ENCODE data around the gene MYH7B.

MYH7B gene

GRCh38 chr20:34977365-34978091 is 21.9 kb downstream of the MYH7B start:
- no peak for DNase-seq (ENCODE audit: low spot score)

- DNase-seq (ENCODE audit: low spot score): no peak
Observed at GRCh38 chr20:34978092-34978744, 22.6 kb downstream of the MYH7B start.

- DNase-seq (ENCODE audit: low spot score): no peak
Observed at GRCh38 chr20:34979366-34980153, 23.9 kb downstream of the MYH7B start.

GRCh38 chr20:34980543-34981233 is 25.0 kb downstream of the MYH7B start:
- no peak for DNase-seq (ENCODE audit: low spot score)

- DNase-seq (ENCODE audit: low spot score): no peak
Observed at GRCh38 chr20:34982270-34983088, 26.8 kb downstream of the MYH7B start.

GRCh38 chr20:34983089-34983820 is 27.6 kb downstream of the MYH7B start:
- DNase-seq (ENCODE audit: low spot score): no peak

GRCh38 chr20:34983995-34984735 is 28.5 kb downstream of the MYH7B start:
- no peak for DNase-seq (ENCODE audit: low spot score)

GRCh38 chr20:34984756-34985261 is 29.1 kb downstream of the MYH7B start:
- DNase-seq (ENCODE audit: low spot score): no peak

- no peak for DNase-seq (ENCODE audit: low spot score)
Observed at GRCh38 chr20:34985461-34986310, 30.0 kb downstream of the MYH7B start.

GRCh38 chr20:34986311-34987287 is 30.9 kb downstream of the MYH7B start:
- no peak for DNase-seq (ENCODE audit: low spot score)

- no peak for DNase-seq (ENCODE audit: low spot score)
Observed at GRCh38 chr20:34987288-34988190, 31.9 kb downstream of the MYH7B start.

GRCh38 chr20:34988191-34988540 is 32.5 kb downstream of the MYH7B start:
- no peak for DNase-seq (ENCODE audit: low spot score)

GRCh38 chr20:34989118-34989517 is 33.5 kb downstream of the MYH7B start:
- no peak for DNase-seq (ENCODE audit: low spot score)

- DNase-seq (ENCODE audit: low spot score): no peak
Observed at GRCh38 chr20:34989670-34990069, 34.0 kb downstream of the MYH7B start.

- no peak for DNase-seq (ENCODE audit: low spot score)
Observed at GRCh38 chr20:34990231-34990630, 34.6 kb downstream of the MYH7B start.

GRCh38 chr20:34990661-34991214 is 35.1 kb downstream of the MYH7B start:
- DNase-seq (ENCODE audit: low spot score): no peak
